BE2C (cell line): Measurements from ENCODE around the gene SORCS3.

ENCODE experiments used
- DNase-seq: peaks from one replicate; pipeline ENCODE4 v3.0.0-alpha.2; 2020
- H3K27me3 ChIP-seq: fragments of 250-450 bp; sonication (Bioruptor Pico); 2 replicates; pipeline ENCODE4 v1.5.1; 2020; ENCODE audit warnings: mild to moderate bottlenecking
- H3K36me3 ChIP-seq: fragments of 250-450 bp; sonication (Bioruptor Pico); 2 replicates; pipeline ENCODE4 v1.5.1; 2020; ENCODE audit warnings: mild to moderate bottlenecking
- H3K4me1 ChIP-seq: fragments of 250-450 bp; sonication (Bioruptor Pico); 2 replicates; pipeline ENCODE4 v1.5.1; 2020
- H3K4me3 ChIP-seq: 2 replicates; pipeline ENCODE4 v1.5.1; 2011; ENCODE audit warnings: low read depth, low read length
- H3K9me3 ChIP-seq: fragments of 250-450 bp; sonication (Bioruptor Pico); 2 replicates; pipeline ENCODE4 v1.5.1; 2020
- CTCF ChIP-seq: IDR thresholded peaks from 2 replicates; pipeline ENCODE4 v1.5.1; 2012; ENCODE audit warnings: mild to moderate bottlenecking, low read depth, low read length

Gene SORCS3

GRCh38 chr10:105017691-105018090 is 376.6 kb downstream of the SORCS3 start:
- Histone ChIP-seq H3K27me3 (no peaks in the 10 kb centered on the region), H3K9me3 (no peaks in the 10 kb centered on the region), H3K36me3 (no peaks in the 10 kb centered on the region), H3K4me3 (no peak overlapping the region), H3K4me1 (no peaks in the 10 kb centered on the region)
- no peak for TF ChIP-seq CTCF
- DNase-seq = no peak

DNA sequence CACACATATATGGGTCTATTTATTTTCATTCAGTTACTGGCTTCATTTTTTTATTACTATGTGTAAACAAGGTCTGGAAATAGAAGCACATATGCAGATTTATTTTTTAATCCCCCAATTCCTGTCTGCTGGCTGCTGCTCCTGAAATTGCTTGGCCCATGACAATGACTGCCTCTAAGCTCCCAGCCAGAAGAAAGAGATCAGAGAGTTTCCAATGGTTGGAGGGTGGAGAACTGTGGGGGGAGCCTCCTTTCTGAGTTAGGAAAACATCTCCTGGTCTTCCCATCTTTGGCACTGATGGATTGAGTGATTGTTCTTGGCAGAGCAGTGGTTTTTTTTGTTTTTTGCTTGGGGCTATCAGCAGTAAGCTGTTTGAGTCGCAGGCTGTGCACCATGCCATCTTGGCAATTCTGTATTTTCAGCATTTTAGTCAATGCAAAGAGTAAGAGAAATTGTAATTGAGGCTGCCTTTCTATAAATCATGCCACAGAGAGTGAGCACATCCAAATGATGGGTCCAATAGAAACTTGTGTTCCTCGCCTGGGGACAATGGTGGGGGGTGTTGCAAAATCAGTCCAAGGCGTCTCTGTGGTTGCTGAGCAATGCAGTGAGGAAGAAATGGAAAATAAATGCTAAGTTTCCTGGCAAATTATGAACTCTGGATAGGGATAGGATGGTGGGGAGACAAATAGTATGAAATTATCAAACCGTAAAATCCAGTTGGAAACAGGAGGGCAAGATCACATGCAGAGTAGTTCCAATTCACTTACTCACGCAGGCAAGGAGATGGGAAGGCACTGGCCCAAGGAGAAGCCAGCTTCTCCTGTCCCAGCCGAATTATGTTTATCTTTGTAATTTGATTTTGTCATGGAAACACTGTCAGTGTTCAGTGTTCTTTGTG is 382.4 kb downstream of the SORCS3 start:
- Histone ChIP-seq H3K9me3 (no peaks in the 10 kb centered on the region), H3K4me1 (no peaks in the 10 kb centered on the region), H3K36me3 (no peaks in the 10 kb centered on the region), H3K27me3 (no peaks in the 10 kb centered on the region), H3K4me3 (no peak overlapping the region)
- no peak for DNase-seq
- no peak for TF ChIP-seq CTCF

- Histone ChIP-seq H3K4me3 (no peak overlapping the region), H3K27me3 (no peaks in the 10 kb centered on the region), H3K4me1 (no peaks in the 10 kb centered on the region), H3K9me3 (no peaks in the 10 kb centered on the region), H3K36me3 (no peaks in the 10 kb centered on the region)
- no peak for DNase-seq
- TF ChIP-seq CTCF = no peak
These were observed 383.1 kb downstream of the SORCS3 start for GRCh38 chr10:105024184-105024583.

GRCh38 chr10:105025092-105025491 is 384.0 kb downstream of the SORCS3 start:
- no peak for TF ChIP-seq CTCF
- H3K9me3 ChIP-seq = no peaks in the 10 kb centered on the region
- DNase-seq = no peak
- no peaks in the 10 kb centered on the region for H3K36me3 ChIP-seq
- H3K4me3 ChIP-seq = no peak overlapping the region
- H3K27me3 ChIP-seq = no peaks in the 10 kb centered on the region
- no peaks in the 10 kb centered on the region for H3K4me1 ChIP-seq

DNA sequence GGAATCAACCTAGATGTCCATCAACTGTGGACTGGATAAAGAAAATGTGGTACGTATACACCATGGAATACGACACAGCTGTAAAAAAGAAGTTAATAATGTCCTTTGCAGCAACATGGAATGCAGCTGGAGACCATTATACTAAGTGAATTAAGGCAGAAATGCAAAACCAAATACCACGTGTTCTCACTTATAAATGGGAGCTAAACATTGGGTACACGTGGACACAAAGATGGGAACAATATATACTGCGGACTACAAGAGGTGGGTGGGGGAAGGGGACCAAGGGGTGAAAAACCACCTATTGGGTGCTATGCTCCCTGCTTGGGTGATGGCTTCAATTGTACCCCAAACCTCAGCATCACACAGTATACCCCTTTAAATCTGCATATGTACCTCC is 385.5 kb downstream of the SORCS3 start:
- no peak overlapping the region for H3K4me3 ChIP-seq
- no peaks in the 10 kb centered on the region for H3K36me3 ChIP-seq
- H3K9me3 ChIP-seq = no peaks in the 10 kb centered on the region
- no peak for TF ChIP-seq CTCF
- no peak for DNase-seq
- H3K27me3 ChIP-seq = no peaks in the 10 kb centered on the region
- H3K4me1 ChIP-seq = no peaks in the 10 kb centered on the region

- no peak for DNase-seq
- Histone ChIP-seq H3K9me3 (no peaks in the 10 kb centered on the region), H3K4me1 (no peaks in the 10 kb centered on the region), H3K27me3 (no peaks in the 10 kb centered on the region), H3K4me3 (no peak overlapping the region), H3K36me3 (no peaks in the 10 kb centered on the region)
- TF ChIP-seq CTCF = no peak
These were observed 388.2 kb downstream of the SORCS3 start for GRCh38 chr10:105029286-105029685.
